GM12878 (cell line): ENCODE measurements around the gene RHOB. TPM values are rescaled to one million over a fixed set of nuclear protein-coding genes. Genes with fewer than 3 reads are reported as not detected.

Experiments
- ATAC-seq: fragments of 200-7000 bp; cut with Tn5 transposase; 3 replicates; pipeline ENCODE4 v1.9.1; 2020; ENCODE audit warnings: mild to moderate bottlenecking, moderate library complexity
- BruUV-seq: library from RNA; stranded (reverse); fragments of 400-500 nt; replicated peaks from 2 replicates; lab custom pipeline; 2021; lab: Mats Ljungman, UMichigan
- CTCF ChIA-PET: fragments of 300-600 bp; sonication (Branson Sonifier 250); formaldehyde crosslinking; extraction: SDS; loops from one replicate; lab custom pipeline; 2021; ENCODE audit warnings: inconsistent platforms; lab: Yijun Ruan, JAX
- POLR2A ChIA-PET: fragments of 350-600 bp; formaldehyde crosslinking; extraction: SDS; loops from one replicate; lab custom pipeline; 2021; ENCODE audit warnings: inconsistent platforms; lab: Charles Lee
- RAD21 ChIA-PET: fragments of 300-600 bp; sonication (Branson Sonifier 250); formaldehyde crosslinking; loops from one replicate; lab custom pipeline; 2023; ENCODE audit warnings: antibody characterized with exemption; ENCODE audit not compliant: unreplicated experiment; lab: Charles Lee
- SMC1A ChIA-PET: fragments of 300-600 bp; sonication (Branson Sonifier 250); formaldehyde crosslinking; loops from one replicate; lab custom pipeline; 2023; ENCODE audit not compliant: unreplicated experiment, uncharacterized antibody; lab: Charles Lee
- DNase-seq: peaks from one replicate; pipeline ENCODE4 v3.0.0-alpha.2; 2011; ENCODE audit warnings: low read depth, low spot score
- FAIRE-seq: peaks from 3 replicates; lab custom pipeline; 2011; peaks lifted over from hg19 to GRCh38; lab: Jason Lieb, UNC
- H2AFZ ChIP-seq: 2 replicates; pipeline ENCODE4 v1.6.0; 2011; ENCODE audit warnings: low read depth, low read length, control low read depth; ENCODE audit not compliant: control insufficient read depth
- H3K27ac ChIP-seq: 2 replicates; pipeline ENCODE4 v1.5.1; 2011; ENCODE audit warnings: control low read depth; ENCODE audit not compliant: control insufficient read depth, insufficient read depth
- H3K27me3 ChIP-seq, 2 experiments: replicated peaks in 1 of 2; 2 replicates each; pipeline versions ENCODE4 v1.6.0 to v1.6.1; 2011; ENCODE audit warnings: low read length in 1 of 2; ENCODE audit not compliant: control insufficient read depth in 2 of 2, insufficient read depth in 2 of 2
- H3K36me3 ChIP-seq, 2 experiments: 2 replicates each; pipeline ENCODE4 v1.5.1; 2011; ENCODE audit warnings: low read length in 1 of 2; ENCODE audit not compliant: control insufficient read depth in 2 of 2, insufficient read depth in 2 of 2
- H3K4me1 ChIP-seq: 2 replicates; pipeline ENCODE4 v1.6.1; 2011; ENCODE audit warnings: mild to moderate bottlenecking, low read length, moderate library complexity, mixed read lengths; ENCODE audit not compliant: control insufficient read depth, insufficient read depth
- H3K4me2 ChIP-seq: 2 replicates; pipeline ENCODE4 v1.6.0; 2011; ENCODE audit warnings: control low read depth; ENCODE audit not compliant: control insufficient read depth, insufficient read depth
- H3K4me3 ChIP-seq: fragments of 200-600 bp; sonication (generic); 2 replicates; pipeline ENCODE4 v1.5.1; 2016
- H3K79me2 ChIP-seq: 2 replicates; pipeline ENCODE4 v1.6.0; 2011; ENCODE audit warnings: low read length; ENCODE audit not compliant: control insufficient read depth, insufficient read depth
- H3K9ac ChIP-seq: 2 replicates; pipeline ENCODE4 v1.8.0; 2011; ENCODE audit warnings: low read length, control low read depth, mixed read lengths; ENCODE audit not compliant: control insufficient read depth, insufficient read depth
- H3K9me3 ChIP-seq: replicated peaks from 3 replicates; pipeline ENCODE4 v1.5.1; 2011; ENCODE audit warnings: mild to moderate bottlenecking, low read length; ENCODE audit not compliant: control insufficient read depth, insufficient read depth
- H4K20me1 ChIP-seq: 2 replicates; pipeline ENCODE4 v1.6.0; 2011; ENCODE audit not compliant: control insufficient read depth, insufficient read depth
- CHD4 ChIP-seq: fragments of 200-600 bp; sonication (generic); IDR thresholded peaks from 2 replicates; pipeline ENCODE4 v1.6.1; 2016; ENCODE audit warnings: mild to moderate bottlenecking
- DPF2 ChIP-seq: fragments of 450-650 bp; IDR thresholded peaks from 2 replicates; pipeline ENCODE4 v1.6.1; 2017; ENCODE audit warnings: mild to moderate bottlenecking
- IRF4 ChIP-seq: IDR thresholded peaks from 2 replicates; pipeline ENCODE4 v1.6.1; 2011; ENCODE audit warnings: low read depth, low read length
- KAT2A ChIP-seq: conservative IDR thresholded peaks from 2 replicates; pipeline ENCODE4 v1.6.1; 2011; ENCODE audit warnings: low read depth, low read length; ENCODE audit not compliant: control insufficient read depth
- KDM1A ChIP-seq: fragments of 200-600 bp; sonication (generic); IDR thresholded peaks from 2 replicates; pipeline ENCODE4 v1.6.1; 2016; ENCODE audit warnings: borderline replicate concordance
- MXI1 ChIP-seq: fragments of 150-350 bp; IDR thresholded peaks from 2 replicates; pipeline ENCODE4 v1.6.1; 2011; ENCODE audit warnings: low read depth, mild to moderate bottlenecking, inconsistent platforms, low read length, improper control_type of control experiment
- NR2F1 ChIP-seq: fragments of 450-650 bp; conservative IDR thresholded peaks from 2 replicates; pipeline ENCODE4 v1.6.1; 2017; ENCODE audit warnings: mild to moderate bottlenecking
- RELA ChIP-seq: fragments of 450-650 bp; IDR thresholded peaks from 2 replicates; pipeline ENCODE4 v1.8.0; 2014; ENCODE audit warnings: borderline replicate concordance; ENCODE audit not compliant: partially characterized antibody
- STAT1 ChIP-seq: fragments of 450-650 bp; conservative IDR thresholded peaks from 2 replicates; pipeline ENCODE4 v1.6.1; 2014; ENCODE audit warnings: antibody characterized with exemption, mild to moderate bottlenecking
- ZBED1 ChIP-seq: IDR thresholded peaks from 2 replicates; pipeline ENCODE4 v1.6.1; 2016; ENCODE audit warnings: borderline replicate concordance
- WGBS: methylation state at CpG from one replicate; pipeline ENCODE4 v1.1.6; 2016; ENCODE audit warnings: low lambda C conversion rate; ENCODE audit not compliant: insufficient replicate concordance, insufficient coverage; ENCODE audit errors: missing lambda C conversion rate; 5-methylcytosine and 5-hydroxymethylcytosine counted together
- in situ Hi-C: fragments of 300-500 bp; cut with MboI; formaldehyde crosslinking; loops from 9 replicates; pipeline ENCODE4 v1.14.3; 2018; ENCODE audit warnings: mixed read lengths
- intact Hi-C: fragments of 100-400 bp; cut with micrococcal nuclease; formaldehyde crosslinking; loops from one replicate; pipeline ENCODE4 v1.14.2; 2022; ENCODE audit not compliant: unreplicated experiment
- polyA plus RNA-seq, 11 experiments: library from polyadenylated mRNA; depleted of rRNA in 4 of 11; unstranded in 6 of 11; stranded (reverse) in 5 of 11; fragments of >200 nt; fragmentation: Nextera tagmentation in 4 of 11; fragmentation: Illumina TruSeq in 1 of 11; extraction: Ambion mirVana in 4 of 11; extraction: Trizol in 1 of 11; gene quantifications; 1 replicate in 1 of 11; 2 replicates in 10 of 11; pipeline versions ENCODE4 v1.2.1 to v1.2.3, GENCODE V29; 2011 to 2016; ENCODE audit warnings: inconsistent platforms in 2 of 11, missing spikeins in 2 of 11, low read depth in 1 of 11
- total RNA-seq, 4 experiments: library from RNA; depleted of rRNA in 3 of 4; stranded (reverse); fragments of >200 nt in 3 of 4; fragmentation: Illumina TruSeq in 1 of 4; extraction: Trizol in 1 of 4; gene quantifications; 2 replicates each; pipeline versions ENCODE4 v1.2.1 to v1.2.3, GENCODE V29; 2013 to 2021

Gene RHOB
- total and polyA plus RNA-seq, 10 of the 15 experiments (the other 5 are each of a cell fraction or from before 2014, with no cell fraction given) = 0.03 to 4.5 (median 1.2) TPM

- Histone ChIP-seq H3K79me2 (no peaks in the 10 kb centered on the region), H3K36me3 (no peaks in the 10 kb centered on the region), H2AFZ (no peak overlapping the region), H3K27me3 (no peaks in the 10 kb centered on the region), H3K27ac (no peak overlapping the region), H4K20me1 (no peaks in the 10 kb centered on the region), H3K4me1 (no peaks in the 10 kb centered on the region), H3K9ac (no peak overlapping the region), H3K4me2 (no peak overlapping the region), H3K4me3 (no peak overlapping the region), H3K9me3 (no peaks in the 10 kb centered on the region; the same call in 2 of the 3 replicates)
- intact Hi-C loops (no loop called here), in situ Hi-C loops (no loop called here)
- CTCF ChIA-PET = interaction anchor here (1.1 to 10.6 kb wide), 5 partner anchors 6 to 545 kb away, joined by 3 to 148 read pairs (median 3); no protein-coding TSS in a partner anchor
- WGBS = 88% methylated on average over 3 of the region's 3 CpGs
- TF ChIP-seq DPF2 = no peak
- TF ChIP-seq IRF4 = no peak
- TF ChIP-seq STAT1 = no peak
- TF ChIP-seq MXI1 = no peak
- no peak for TF ChIP-seq RELA
- no peak for TF ChIP-seq ZBED1
- no peak for TF ChIP-seq NR2F1
- TF ChIP-seq CHD4 = no peak
- no peak for TF ChIP-seq KAT2A
- TF ChIP-seq KDM1A = no peak
- POLR2A ChIA-PET = no interaction called here
- FAIRE-seq (no peak), DNase-seq (no peak), ATAC-seq (no peak)
- SMC1A ChIA-PET = interaction anchor here (1.0 kb wide), 1 partner anchor 8 kb away, joined by 3 read pairs; no protein-coding TSS in a partner anchor
- BruUV-seq = no TSS peak
- RAD21 ChIA-PET = interaction anchor here (0.7 kb wide), 1 partner anchor 21 kb away, joined by 3 read pairs; no protein-coding TSS in a partner anchor
These were observed 28.4 kb upstream of the RHOB start for GRCh38 chr2:20418519-20418918.
